HEK293 (cell line): ENCODE data around the gene AKR1C3.

Experiments used
- CTCF ChIA-PET: fragments of 350-600 bp; formaldehyde crosslinking; extraction: SDS; loops from one replicate; lab custom pipeline; 2021; ENCODE audit warnings: antibody characterized with exemption; lab: Yijun Ruan, JAX
- POLR2A ChIA-PET: fragments of 300-600 bp; formaldehyde crosslinking; extraction: SDS; loops from one replicate; lab custom pipeline; 2020; ENCODE audit warnings: antibody characterized with exemption, inconsistent platforms; lab: Yijun Ruan, JAX
- H3K27ac ChIP-seq: fragments of 200-500 bp; sonication (Bioruptor generic); 2 replicates; pipeline ENCODE4 v1.5.1; 2014; ENCODE audit warnings: low read depth, low read length, control low read depth, inconsistent platforms; ENCODE audit errors: extremely low read depth
- H3K36me3 ChIP-seq, 2 experiments: fragments of 200-500 bp in 1 of 2; sonication (Bioruptor generic) in 1 of 2; 1 replicate in 1 of 2; 2 replicates in 1 of 2; pipeline ENCODE4 v1.5.1; 2014 to 2017; ENCODE audit warnings: inconsistent platforms in 2 of 2, low read length in 2 of 2; ENCODE audit not compliant: control insufficient read depth in 2 of 2, insufficient read depth in 1 of 2
- H3K4me1 ChIP-seq: fragments of 200-500 bp; sonication (Bioruptor generic); 2 replicates; pipeline ENCODE4 v1.5.1; 2014; ENCODE audit warnings: mild to moderate bottlenecking, low read length, inconsistent platforms; ENCODE audit not compliant: control insufficient read depth, insufficient read depth
- H3K4me3 ChIP-seq: 2 replicates; pipeline ENCODE4 v1.5.1; 2011; ENCODE audit warnings: low read depth, mild to moderate bottlenecking, control low read depth, low read length, moderate library complexity
- H3K9me3 ChIP-seq: fragments of 200-500 bp; sonication (Bioruptor generic); 2 replicates; pipeline ENCODE4 v1.5.1; 2014; ENCODE audit warnings: low read depth, low read length, inconsistent platforms; ENCODE audit not compliant: control insufficient read depth, insufficient read depth
- HIC1 ChIP-seq: fragments of 450-650 bp; formaldehyde crosslinking; IDR thresholded peaks from 2 replicates; pipeline ENCODE4 v1.5.1; 2016; ENCODE audit warnings: missing biosample characterization, missing genetic modification characterization
- INSM2 ChIP-seq: fragments of 450-650 bp; formaldehyde crosslinking; IDR thresholded peaks from 2 replicates; pipeline ENCODE4 v1.5.1; 2016; ENCODE audit warnings: missing biosample characterization, missing genetic modification characterization
- REPIN1 ChIP-seq: fragments of 450-650 bp; formaldehyde crosslinking; IDR thresholded peaks from 2 replicates; pipeline ENCODE4 v1.5.1; 2017; ENCODE audit warnings: missing biosample characterization, missing genetic modification characterization, low read depth
- REST ChIP-seq: fragments of 450-650 bp; formaldehyde crosslinking; IDR thresholded peaks from 2 replicates; pipeline ENCODE4 v1.5.1; 2016; ENCODE audit warnings: missing biosample characterization, missing genetic modification characterization
- TSHZ1 ChIP-seq: fragments of 450-650 bp; formaldehyde crosslinking; IDR thresholded peaks from 2 replicates; pipeline ENCODE4 v1.5.1; 2016; ENCODE audit warnings: missing biosample characterization, missing genetic modification characterization, borderline replicate concordance
- ZBTB10 ChIP-seq: fragments of 450-650 bp; formaldehyde crosslinking; IDR thresholded peaks from 2 replicates; pipeline ENCODE4 v1.5.1; 2016; ENCODE audit warnings: missing biosample characterization, missing genetic modification characterization
- ZBTB17 ChIP-seq: fragments of 450-650 bp; formaldehyde crosslinking; IDR thresholded peaks from 2 replicates; pipeline ENCODE4 v1.5.1; 2016; ENCODE audit warnings: missing biosample characterization, missing genetic modification characterization
- ZNF133 ChIP-seq: fragments of 450-650 bp; formaldehyde crosslinking; IDR thresholded peaks from 2 replicates; pipeline ENCODE4 v1.5.1; 2016; ENCODE audit warnings: missing biosample characterization, missing genetic modification characterization
- ZNF146 ChIP-seq: fragments of 450-650 bp; formaldehyde crosslinking; IDR thresholded peaks from 2 replicates; pipeline ENCODE4 v1.5.1; 2016; ENCODE audit warnings: missing biosample characterization, missing genetic modification characterization
- ZNF221 ChIP-seq: fragments of 450-650 bp; formaldehyde crosslinking; IDR thresholded peaks from 2 replicates; pipeline ENCODE4 v1.5.1; 2017; ENCODE audit warnings: missing biosample characterization, missing genetic modification characterization, borderline replicate concordance
- ZNF248 ChIP-seq: fragments of 450-650 bp; formaldehyde crosslinking; IDR thresholded peaks from 2 replicates; pipeline ENCODE4 v1.5.1; 2017; ENCODE audit warnings: missing biosample characterization, missing genetic modification characterization
- ZNF324 ChIP-seq: fragments of 450-650 bp; formaldehyde crosslinking; IDR thresholded peaks from 2 replicates; pipeline ENCODE4 v1.5.1; 2016; ENCODE audit warnings: missing biosample characterization, missing genetic modification characterization
- ZNF335 ChIP-seq: fragments of 450-650 bp; formaldehyde crosslinking; conservative IDR thresholded peaks from 2 replicates; pipeline ENCODE4 v1.5.1; 2016; ENCODE audit warnings: missing biosample characterization, missing genetic modification characterization
- ZNF391 ChIP-seq: fragments of 450-650 bp; formaldehyde crosslinking; IDR thresholded peaks from 2 replicates; pipeline ENCODE4 v1.5.1; 2016; ENCODE audit warnings: low read depth, missing biosample characterization, missing genetic modification characterization, borderline replicate concordance
- ZNF561 ChIP-seq: fragments of 450-650 bp; IDR thresholded peaks from 2 replicates; pipeline ENCODE4 v1.5.1; 2018; ENCODE audit warnings: missing biosample characterization, missing genetic modification characterization, borderline replicate concordance
- ZNF585B ChIP-seq: fragments of 450-650 bp; formaldehyde crosslinking; IDR thresholded peaks from 2 replicates; pipeline ENCODE4 v1.5.1; 2016; ENCODE audit warnings: missing biosample characterization, missing genetic modification characterization
- ZNF621 ChIP-seq: fragments of 450-650 bp; formaldehyde crosslinking; IDR thresholded peaks from 2 replicates; pipeline ENCODE4 v1.5.1; 2017; ENCODE audit warnings: missing biosample characterization, missing genetic modification characterization
- ZNF660 ChIP-seq: fragments of 450-650 bp; IDR thresholded peaks from 2 replicates; pipeline ENCODE4 v1.5.1; 2018; ENCODE audit warnings: missing biosample characterization, mild to moderate bottlenecking, missing genetic modification characterization
- ZNF777 ChIP-seq: fragments of 450-650 bp; formaldehyde crosslinking; IDR thresholded peaks from 2 replicates; pipeline ENCODE4 v1.5.1; 2017; ENCODE audit warnings: missing biosample characterization, missing genetic modification characterization, borderline replicate concordance
- ZSCAN4 ChIP-seq: fragments of 450-650 bp; formaldehyde crosslinking; IDR thresholded peaks from 2 replicates; pipeline ENCODE4 v1.5.1; 2017; ENCODE audit warnings: missing biosample characterization, missing genetic modification characterization

The AKR1C3 gene

GRCh38 chr10:5092375-5092774 is 1.8 kb upstream of the AKR1C3 start (continued):
- TF ChIP-seq HIC1 (tag by site-specific recombination) = no peak
- TF ChIP-seq ZNF585B (tag by site-specific recombination) = no peak
- no peak for TF ChIP-seq ZNF221 (tag by site-specific recombination)
- no peak for TF ChIP-seq INSM2 (tag by site-specific recombination)
- TF ChIP-seq ZNF248 (tag by site-specific recombination) = no peak
- no peak for TF ChIP-seq REPIN1 (tag by site-specific recombination)
- TF ChIP-seq ZNF777 (tag by site-specific recombination) = no peak
- TF ChIP-seq ZNF561 = no peak
- TF ChIP-seq ZNF324 (tag by site-specific recombination) = no peak
- no peak for TF ChIP-seq ZNF660 (tag by site-specific recombination)
- no peak for TF ChIP-seq ZNF133 (tag by site-specific recombination)

GRCh38 chr10:5092848-5093790 is 1.1 kb upstream of the AKR1C3 start:
- Histone ChIP-seq H3K36me3 (peaks cover 0 to 5% of the 10 kb centered on the region in 2 experiments; a peak in 1 of 3 replicates), H3K9me3 (no peaks in the 10 kb centered on the region), H3K4me3 (no peak overlapping the region), H3K27ac (no peak overlapping the region), H3K4me1 (no peaks in the 10 kb centered on the region)
- ChIA-PET CTCF (interaction anchor here (1.0 to 5.4 kb wide), 4 partner anchors 243 to 290 kb away, joined by 3 to 54 read pairs (median 4); no protein-coding TSS in a partner anchor), POLR2A (no interaction called here)
- TF ChIP-seq ZNF391 (tag by site-specific recombination) (no peak), REST (tag by site-specific recombination) (no peak), ZNF335 (tag by site-specific recombination) (no peak), ZNF621 (tag by site-specific recombination) (no peak), TSHZ1 (tag by site-specific recombination) (no peak), ZSCAN4 (tag by site-specific recombination) (no peak), ZNF146 (tag by site-specific recombination) (no peak), REPIN1 (tag by site-specific recombination) (no peak), ZBTB17 (tag by site-specific recombination) (no peak), ZBTB10 (tag by site-specific recombination) (no peak)
